GM12878 (cell line): ENCODE data around the gene SLC35A4. TPM values are rescaled to one million over a fixed set of nuclear protein-coding genes. Genes with fewer than 3 reads are reported as not detected.
A peak's percentile ranks its signal among the peaks of the same experiment; 100 is the strongest.

Experiments used
- ATAC-seq: fragments of 200-7000 bp; cut with Tn5 transposase; 3 replicates; pipeline ENCODE4 v1.9.1; 2020; ENCODE audit warnings: mild to moderate bottlenecking, moderate library complexity
- BruUV-seq: library from RNA; stranded (reverse); fragments of 400-500 nt; replicated peaks from 2 replicates; lab custom pipeline; 2021; lab: Mats Ljungman, UMichigan
- CTCF ChIA-PET: fragments of 300-600 bp; sonication (Branson Sonifier 250); formaldehyde crosslinking; extraction: SDS; loops from one replicate; lab custom pipeline; 2021; ENCODE audit warnings: inconsistent platforms; lab: Yijun Ruan, JAX
- POLR2A ChIA-PET: fragments of 350-600 bp; formaldehyde crosslinking; extraction: SDS; loops from one replicate; lab custom pipeline; 2021; ENCODE audit warnings: inconsistent platforms; lab: Charles Lee
- RAD21 ChIA-PET: fragments of 300-600 bp; sonication (Branson Sonifier 250); formaldehyde crosslinking; loops from one replicate; lab custom pipeline; 2023; ENCODE audit warnings: antibody characterized with exemption; ENCODE audit not compliant: unreplicated experiment; lab: Charles Lee
- SMC1A ChIA-PET: fragments of 300-600 bp; sonication (Branson Sonifier 250); formaldehyde crosslinking; loops from one replicate; lab custom pipeline; 2023; ENCODE audit not compliant: unreplicated experiment, uncharacterized antibody; lab: Charles Lee
- DNase-seq: peaks from one replicate; pipeline ENCODE4 v3.0.0-alpha.2; 2011; ENCODE audit warnings: low read depth, low spot score
- FAIRE-seq: peaks from 3 replicates; lab custom pipeline; 2011; peaks lifted over from hg19 to GRCh38; lab: Jason Lieb, UNC
- H2AFZ ChIP-seq: 2 replicates; pipeline ENCODE4 v1.6.0; 2011; ENCODE audit warnings: low read depth, low read length, control low read depth; ENCODE audit not compliant: control insufficient read depth
- H3K27ac ChIP-seq: 2 replicates; pipeline ENCODE4 v1.5.1; 2011; ENCODE audit warnings: control low read depth; ENCODE audit not compliant: control insufficient read depth, insufficient read depth
- H3K27me3 ChIP-seq, 2 experiments: replicated peaks in 1 of 2; 2 replicates each; pipeline versions ENCODE4 v1.6.0 to v1.6.1; 2011; ENCODE audit warnings: low read length in 1 of 2; ENCODE audit not compliant: control insufficient read depth in 2 of 2, insufficient read depth in 2 of 2
- H3K36me3 ChIP-seq, 2 experiments: 2 replicates each; pipeline ENCODE4 v1.5.1; 2011; ENCODE audit warnings: low read length in 1 of 2; ENCODE audit not compliant: control insufficient read depth in 2 of 2, insufficient read depth in 2 of 2
- H3K4me1 ChIP-seq: 2 replicates; pipeline ENCODE4 v1.6.1; 2011; ENCODE audit warnings: mild to moderate bottlenecking, low read length, moderate library complexity, mixed read lengths; ENCODE audit not compliant: control insufficient read depth, insufficient read depth
- H3K4me2 ChIP-seq: 2 replicates; pipeline ENCODE4 v1.6.0; 2011; ENCODE audit warnings: control low read depth; ENCODE audit not compliant: control insufficient read depth, insufficient read depth
- H3K4me3 ChIP-seq: fragments of 200-600 bp; sonication (generic); 2 replicates; pipeline ENCODE4 v1.5.1; 2016
- H3K79me2 ChIP-seq: 2 replicates; pipeline ENCODE4 v1.6.0; 2011; ENCODE audit warnings: low read length; ENCODE audit not compliant: control insufficient read depth, insufficient read depth
- H3K9ac ChIP-seq: 2 replicates; pipeline ENCODE4 v1.8.0; 2011; ENCODE audit warnings: low read length, control low read depth, mixed read lengths; ENCODE audit not compliant: control insufficient read depth, insufficient read depth
- H3K9me3 ChIP-seq: replicated peaks from 3 replicates; pipeline ENCODE4 v1.5.1; 2011; ENCODE audit warnings: mild to moderate bottlenecking, low read length; ENCODE audit not compliant: control insufficient read depth, insufficient read depth
- H4K20me1 ChIP-seq: 2 replicates; pipeline ENCODE4 v1.6.0; 2011; ENCODE audit not compliant: control insufficient read depth, insufficient read depth
- CHD1 ChIP-seq: IDR thresholded peaks from 2 replicates; pipeline ENCODE4 v1.6.1; 2012; ENCODE audit warnings: low read depth, low read length, improper control_type of control experiment
- EP300 ChIP-seq, 2 experiments: fragments of 150-350 bp in 1 of 2; IDR thresholded peaks; 2 replicates each; pipeline ENCODE4 v1.6.1; 2011 to 2012; ENCODE audit warnings: low read depth in 2 of 2, low read length in 2 of 2, borderline replicate concordance in 1 of 2, improper control_type of control experiment in 1 of 2, inconsistent platforms in 1 of 2; ENCODE audit not compliant: control insufficient read depth in 1 of 2
- HDAC6 ChIP-seq: fragments of 200-600 bp; sonication (generic); IDR thresholded peaks from one replicate; pipeline ENCODE4 v1.8.0; 2017; ENCODE audit warnings: antibody characterized with exemption; ENCODE audit not compliant: unreplicated experiment
- IRF4 ChIP-seq: IDR thresholded peaks from 2 replicates; pipeline ENCODE4 v1.6.1; 2011; ENCODE audit warnings: low read depth, low read length
- LARP7 ChIP-seq: fragments of 450-650 bp; IDR thresholded peaks from 2 replicates; pipeline ENCODE4 v1.6.1; 2017; ENCODE audit warnings: mild to moderate bottlenecking
- MTA2 ChIP-seq: fragments of 450-650 bp; IDR thresholded peaks from 2 replicates; pipeline ENCODE4 v1.6.1; 2016; ENCODE audit warnings: low read depth, mild to moderate bottlenecking, moderate library complexity
- NKRF ChIP-seq: fragments of 450-650 bp; conservative IDR thresholded peaks from 2 replicates; pipeline ENCODE4 v1.6.1; 2017; ENCODE audit warnings: mild to moderate bottlenecking, moderate library complexity
- NR2C2 ChIP-seq: IDR thresholded peaks from 2 replicates; pipeline ENCODE4 v1.6.1; 2011; ENCODE audit warnings: borderline replicate concordance, low read depth; ENCODE audit not compliant: control insufficient read depth, insufficient read length
- POLR2A ChIP-seq: IDR thresholded peaks from 2 replicates; pipeline ENCODE4 v1.6.1; 2011; ENCODE audit warnings: low read depth, mild to moderate bottlenecking, low read length
- RAD51 ChIP-seq: fragments of 450-650 bp; IDR thresholded peaks from 2 replicates; pipeline ENCODE4 v1.6.1; 2016; ENCODE audit warnings: moderate library complexity, mild to moderate bottlenecking, inconsistent platforms
- RUNX3 ChIP-seq: IDR thresholded peaks from 2 replicates; pipeline ENCODE4 v1.6.1; 2012; ENCODE audit warnings: low read length, inconsistent platforms
- SIN3A ChIP-seq: IDR thresholded peaks from 2 replicates; pipeline ENCODE4 v1.6.1; 2012; ENCODE audit warnings: low read depth, low read length, improper control_type of control experiment
- SP1 ChIP-seq: IDR thresholded peaks from one replicate; pipeline ENCODE4 v1.6.1; 2011; ENCODE audit warnings: low read depth, low read length
- TARDBP ChIP-seq: IDR thresholded peaks from 2 replicates; pipeline ENCODE4 v1.6.1; 2016; ENCODE audit warnings: borderline replicate concordance
- YBX1 ChIP-seq: fragments of 450-650 bp; IDR thresholded peaks from 2 replicates; pipeline ENCODE4 v1.6.1; 2016; ENCODE audit warnings: antibody characterized with exemption
- WGBS: methylation state at CpG from one replicate; pipeline ENCODE4 v1.1.6; 2016; ENCODE audit warnings: low lambda C conversion rate; ENCODE audit not compliant: insufficient replicate concordance, insufficient coverage; ENCODE audit errors: missing lambda C conversion rate; 5-methylcytosine and 5-hydroxymethylcytosine counted together
- in situ Hi-C: fragments of 300-500 bp; cut with MboI; formaldehyde crosslinking; loops from 9 replicates; pipeline ENCODE4 v1.14.3; 2018; ENCODE audit warnings: mixed read lengths
- intact Hi-C: fragments of 100-400 bp; cut with micrococcal nuclease; formaldehyde crosslinking; loops from one replicate; pipeline ENCODE4 v1.14.2; 2022; ENCODE audit not compliant: unreplicated experiment
- polyA plus RNA-seq, 11 experiments: library from polyadenylated mRNA; depleted of rRNA in 4 of 11; unstranded in 6 of 11; stranded (reverse) in 5 of 11; fragments of >200 nt; fragmentation: Nextera tagmentation in 4 of 11; fragmentation: Illumina TruSeq in 1 of 11; extraction: Ambion mirVana in 4 of 11; extraction: Trizol in 1 of 11; gene quantifications; 1 replicate in 1 of 11; 2 replicates in 10 of 11; pipeline versions ENCODE4 v1.2.1 to v1.2.3, GENCODE V29; 2011 to 2016; ENCODE audit warnings: inconsistent platforms in 2 of 11, missing spikeins in 2 of 11, low read depth in 1 of 11
- total RNA-seq, 4 experiments: library from RNA; depleted of rRNA in 3 of 4; stranded (reverse); fragments of >200 nt in 3 of 4; fragmentation: Illumina TruSeq in 1 of 4; extraction: Trizol in 1 of 4; gene quantifications; 2 replicates each; pipeline versions ENCODE4 v1.2.1 to v1.2.3, GENCODE V29; 2013 to 2021
- TF ChIP-seq, protein P1 (sequence below): IDR thresholded peaks from 2 replicates; pipeline ENCODE4 v1.6.1; 2012; ENCODE audit warnings: low read depth, low read length, improper control_type of control experiment

Gene SLC35A4
- total and polyA plus RNA-seq, 10 of the 15 experiments (the other 5 are each of a cell fraction or from before 2014, with no cell fraction given): 23.8 to 167 (median 114) TPM

DNA sequence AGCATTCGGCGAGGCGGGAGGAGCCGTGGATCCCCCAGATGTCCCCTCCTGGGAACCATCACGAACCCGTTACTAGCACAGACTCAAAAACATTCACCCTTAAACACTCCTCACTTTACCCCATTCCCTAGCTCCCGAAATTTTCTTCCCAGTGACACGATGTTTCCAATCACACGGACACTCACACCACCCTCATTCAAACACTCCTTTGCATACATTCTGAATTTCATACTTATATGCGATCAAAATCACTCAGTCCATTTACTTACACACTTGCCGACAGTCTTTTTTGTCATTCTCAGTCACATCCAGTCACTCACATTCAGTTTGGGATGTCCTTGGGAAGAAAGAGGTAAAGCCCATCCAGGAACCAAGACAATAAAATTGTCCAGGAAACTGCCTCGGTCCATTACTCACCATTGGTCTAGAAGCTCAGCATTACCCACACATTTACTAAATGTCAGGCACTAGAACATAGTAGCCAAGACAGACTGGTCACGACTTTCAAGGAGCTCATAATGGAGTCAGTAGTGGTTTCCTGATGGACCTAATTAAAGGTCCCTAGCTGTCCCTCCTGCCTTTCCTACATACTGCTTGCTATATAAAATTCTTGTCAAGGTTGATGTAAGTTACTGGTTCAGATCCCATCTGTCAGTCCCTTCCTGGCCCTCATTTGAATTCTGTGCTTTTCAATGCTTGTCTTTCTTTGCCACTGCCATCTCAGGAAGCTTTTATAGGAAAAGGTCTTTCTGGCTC, 574 bp downstream of the SLC35A4 start:
- Histone ChIP-seq H3K4me1 (peaks cover 45% of the 10 kb centered on the region), H3K9ac (peak overlapping the region; percentile 92), H3K4me3 (peak overlapping the region; percentile 89), H3K9me3 (no peaks in the 10 kb centered on the region), H3K4me2 (peak overlapping the region; percentile 95), H3K36me3 (peaks cover 4 to 8% of the 10 kb centered on the region in 2 experiments; a peak in 3 of 4 replicates), H3K79me2 (peaks cover 45% of the 10 kb centered on the region), H4K20me1 (no peaks in the 10 kb centered on the region), H3K27me3 (no peaks in the 10 kb centered on the region), H2AFZ (peak overlapping the region; percentile 89), H3K27ac (peak overlapping the region; percentile 92)
- no peak for DNase-seq
- in situ Hi-C loops: no loop called here
- peak; percentile 5 for ATAC-seq
- CTCF ChIA-PET: interaction anchor here (0.6 to 0.7 kb wide), 3 partner anchors 9 to 70 kb away, joined by 3 to 4 read pairs (median 3); no protein-coding TSS in a partner anchor
- SMC1A ChIA-PET: interaction anchor here (0.7 to 1.4 kb wide), 6 partner anchors 9 to 157 kb away, joined by 3 to 7 read pairs (median 4); partner anchors contain the start of gene EIF4EBP3
- WGBS: under 1% methylated on average over 13 of the region's 13 CpGs
- RAD21 ChIA-PET: interaction anchor here (0.6 to 1.4 kb wide), 3 partner anchors 18 to 156 kb away, joined by 3 to 7 read pairs (median 3); partner anchors contain the start of gene EIF4EBP3
- BruUV-seq: TSS peak; percentile 85
- intact Hi-C loops: loop anchor here (2.0 kb wide), 1 partner anchor 146 kb away; no protein-coding TSS in a partner anchor
- TF ChIP-seq RUNX3 (0 out of 2 replicates have a peak, but pooled peaks have one; percentile 13), POLR2A (no peak), EP300 (IDR thresholded peaks at IDR 0.05; ENCODE audit: borderline replicate concordance in 1 of 2, control insufficient read depth in 1 of 2, low read depth in 2 of 2, low read length in 2 of 2) (no peak), HDAC6 (no peak), IRF4 (no peak), CHD1 (0 out of 2 replicates have a peak, but pooled peaks have one; percentile 47), LARP7 (no peak), SIN3A (peak; percentile 12; the same call in 1 of the 2 replicates), TARDBP (no peak), YBX1 (0 out of 2 replicates have a peak, but pooled peaks have one; percentile 57), SP1 (no peak), RAD51 (no peak), MTA2 (no peak), NKRF (no peak), NR2C2 (no peak)
- TF ChIP-seq, protein P1, sequence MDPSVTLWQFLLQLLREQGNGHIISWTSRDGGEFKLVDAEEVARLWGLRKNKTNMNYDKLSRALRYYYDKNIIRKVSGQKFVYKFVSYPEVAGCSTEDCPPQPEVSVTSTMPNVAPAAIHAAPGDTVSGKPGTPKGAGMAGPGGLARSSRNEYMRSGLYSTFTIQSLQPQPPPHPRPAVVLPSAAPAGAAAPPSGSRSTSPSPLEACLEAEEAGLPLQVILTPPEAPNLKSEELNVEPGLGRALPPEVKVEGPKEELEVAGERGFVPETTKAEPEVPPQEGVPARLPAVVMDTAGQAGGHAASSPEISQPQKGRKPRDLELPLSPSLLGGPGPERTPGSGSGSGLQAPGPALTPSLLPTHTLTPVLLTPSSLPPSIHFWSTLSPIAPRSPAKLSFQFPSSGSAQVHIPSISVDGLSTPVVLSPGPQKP: no peak
- no peak for FAIRE-seq
- POLR2A ChIA-PET: interaction anchor here (0.6 to 2.3 kb wide), 9 partner anchors 9 to 132 kb away, joined by 3 to 6 read pairs (median 4); partner anchors contain the start of genes EIF4EBP3, IK and NDUFA2
